Bronchial epithelial cell (primary cell): ENCODE data around the gene PTPRN2. TPM values are rescaled to one million over a fixed set of nuclear protein-coding genes. Genes with fewer than 3 reads are reported as not detected.

ENCODE experiments used
- DNase-seq: peaks from one replicate; pipeline ENCODE4 v3.0.0-alpha.2; 2010; ENCODE audit warnings: low read depth
- FAIRE-seq: peaks from 2 replicates; lab custom pipeline; 2011; peaks lifted over from hg19 to GRCh38; lab: Jason Lieb, UNC
- H3K27me3 ChIP-seq: 2 replicates; pipeline ENCODE4 v1.5.1; 2011; ENCODE audit warnings: low read length; ENCODE audit not compliant: control insufficient read depth, insufficient read depth
- H3K36me3 ChIP-seq: 2 replicates; pipeline ENCODE4 v1.5.1; 2011; ENCODE audit warnings: low read length; ENCODE audit not compliant: control insufficient read depth, insufficient read depth
- H3K4me3 ChIP-seq: 2 replicates; pipeline ENCODE4 v1.5.1; 2011; ENCODE audit warnings: mild to moderate bottlenecking, low read depth, low read length, control low read depth
- CTCF ChIP-seq: IDR thresholded peaks from 2 replicates; pipeline ENCODE4 v1.5.1; 2011; ENCODE audit warnings: mild to moderate bottlenecking, moderate library complexity, low read length, control low read depth, inconsistent platforms; ENCODE audit not compliant: insufficient read depth, severe bottlenecking
- total RNA-seq: library from RNA; depleted of rRNA; stranded (reverse); fragments of >200 nt; gene quantifications from 2 replicates; pipeline ENCODE4 v1.2.1, GENCODE V29; 2014

Gene PTPRN2
- total RNA-seq, 1 donor from 2014 or later: 1.1 TPM

- H3K4me3 ChIP-seq: no peak overlapping the region
- TF ChIP-seq CTCF: no peak
- no peak for DNase-seq
- no peaks in the 10 kb centered on the region for H3K36me3 ChIP-seq
- H3K27me3 ChIP-seq: no peaks in the 10 kb centered on the region
- FAIRE-seq: no peak
These were observed 118.1 kb downstream of the PTPRN2 start for GRCh38 chr7:158469396-158470051.

- TF ChIP-seq CTCF: no peak
- FAIRE-seq: peak; percentile 98
These were observed 118.8 kb downstream of the PTPRN2 start for GRCh38 chr7:158468700-158469296.

GRCh38 chr7:158468181-158468580 lies 119.4 kb downstream of the PTPRN2 start:
- no peaks in the 10 kb centered on the region for H3K36me3 ChIP-seq
- no peak for DNase-seq
- TF ChIP-seq CTCF: no peak
- no peak overlapping the region for H3K4me3 ChIP-seq
- no peaks in the 10 kb centered on the region for H3K27me3 ChIP-seq
- no peak for FAIRE-seq

More at GRCh38 chr7:158468700-158469296, 118.8 kb downstream of the PTPRN2 start:
- DNase-seq: no peak
- H3K27me3 ChIP-seq: no peaks in the 10 kb centered on the region
- no peaks in the 10 kb centered on the region for H3K36me3 ChIP-seq
- no peak overlapping the region for H3K4me3 ChIP-seq

- no peak for DNase-seq
- Histone ChIP-seq H3K27me3 (no peaks in the 10 kb centered on the region), H3K4me3 (no peak overlapping the region), H3K36me3 (no peaks in the 10 kb centered on the region)
- no peak for TF ChIP-seq CTCF
- no peak for FAIRE-seq
These were observed 120.1 kb downstream of the PTPRN2 start for GRCh38 chr7:158467562-158467961.

- Histone ChIP-seq H3K4me3 (no peak overlapping the region), H3K36me3 (no peaks in the 10 kb centered on the region), H3K27me3 (no peaks in the 10 kb centered on the region)
- FAIRE-seq: no peak
- no peak for TF ChIP-seq CTCF
- no peak for DNase-seq
These were observed 124.3 kb downstream of the PTPRN2 start for GRCh38 chr7:158463317-158463716.
